GM12864 (cell line): ENCODE results near the gene SLC19A1.

Experiments
- DNase-seq: peaks from one replicate; pipeline ENCODE4 v3.0.0-alpha.2; 2011; ENCODE audit warnings: low read depth
- H3K4me3 ChIP-seq: 2 replicates; pipeline ENCODE4 v1.5.1; 2011; ENCODE audit warnings: mild to moderate bottlenecking, low read depth, low read length, control low read depth
- CTCF ChIP-seq: IDR thresholded peaks from 2 replicates; pipeline ENCODE4 v1.5.1; 2011; ENCODE audit warnings: low read depth, mild to moderate bottlenecking, moderate library complexity, low read length, control low read depth, inconsistent platforms; ENCODE audit errors: missing control alignments

SLC19A1 gene

GRCh38 chr21:45493401-45494001 is 48.7 kb downstream of the SLC19A1 start:
- TF ChIP-seq CTCF: no peak
- no peak overlapping the region for H3K4me3 ChIP-seq
- no peak for DNase-seq

DNA sequence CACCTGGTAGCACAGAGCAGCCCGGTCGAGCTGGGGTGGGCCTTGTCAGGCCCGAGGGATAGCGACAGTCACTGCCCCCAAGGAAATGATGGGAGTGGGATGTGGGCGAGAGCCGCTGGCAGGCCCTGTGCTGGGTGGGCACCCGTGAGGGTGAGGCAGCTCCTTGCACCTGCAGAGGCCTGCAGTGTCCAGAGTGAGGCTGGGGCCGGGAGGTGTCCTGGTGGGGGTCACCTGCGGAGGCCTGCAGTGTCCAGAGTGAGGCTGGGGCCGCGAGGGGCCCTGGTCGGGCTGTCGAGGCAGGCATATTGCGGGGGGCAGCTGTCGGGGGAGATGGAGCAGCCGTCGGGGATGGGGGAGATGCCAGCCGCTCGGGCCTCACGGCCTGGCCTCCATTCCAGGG is 49.5 kb downstream of the SLC19A1 start:
- no peak for TF ChIP-seq CTCF
- DNase-seq: no peak
- H3K4me3 ChIP-seq: no peak overlapping the region

DNA sequence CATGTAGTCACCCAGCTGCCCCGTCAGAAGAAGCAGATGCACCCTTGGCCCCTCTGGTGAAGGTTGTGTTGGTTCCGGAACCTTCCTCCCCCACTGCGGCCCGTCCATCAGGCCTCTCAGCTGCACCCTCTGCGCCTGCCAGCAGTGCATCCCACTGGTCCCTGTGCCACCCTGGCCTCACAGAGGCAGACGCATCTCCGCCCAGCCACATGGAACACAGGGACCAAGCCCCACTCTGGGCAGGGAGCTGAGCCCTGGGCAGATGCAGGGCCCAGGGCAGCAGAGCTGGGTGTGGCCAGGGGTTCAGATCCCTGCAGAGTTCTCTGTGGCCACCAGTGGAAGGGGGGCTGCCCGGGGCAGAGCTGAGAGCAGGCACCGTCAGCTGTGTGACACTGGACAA is 50.6 kb downstream of the SLC19A1 start:
- no peak overlapping the region for H3K4me3 ChIP-seq
- no peak for DNase-seq
- no peak for TF ChIP-seq CTCF

DNA sequence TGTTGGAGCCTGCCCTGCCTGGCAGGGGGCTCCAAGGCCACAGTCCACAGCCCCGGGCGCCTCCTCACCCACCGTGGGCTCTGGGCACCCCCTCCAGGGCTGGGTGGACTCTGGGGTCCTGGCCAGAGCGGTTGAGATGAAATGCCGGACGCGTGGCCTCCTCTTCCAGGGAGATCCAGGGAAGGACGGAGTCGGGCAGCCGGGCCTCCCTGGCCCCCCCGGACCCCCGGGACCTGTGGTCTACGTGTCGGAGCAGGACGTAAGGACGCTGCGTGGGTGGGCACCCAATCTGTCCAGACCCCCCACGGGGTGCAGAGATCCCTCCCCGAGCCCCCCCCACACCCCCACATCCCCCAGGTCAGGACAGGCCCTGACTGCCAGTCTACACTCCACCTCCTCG is 51.2 kb downstream of the SLC19A1 start:
- no peak overlapping the region for H3K4me3 ChIP-seq
- no peak for TF ChIP-seq CTCF
- no peak for DNase-seq

DNA sequence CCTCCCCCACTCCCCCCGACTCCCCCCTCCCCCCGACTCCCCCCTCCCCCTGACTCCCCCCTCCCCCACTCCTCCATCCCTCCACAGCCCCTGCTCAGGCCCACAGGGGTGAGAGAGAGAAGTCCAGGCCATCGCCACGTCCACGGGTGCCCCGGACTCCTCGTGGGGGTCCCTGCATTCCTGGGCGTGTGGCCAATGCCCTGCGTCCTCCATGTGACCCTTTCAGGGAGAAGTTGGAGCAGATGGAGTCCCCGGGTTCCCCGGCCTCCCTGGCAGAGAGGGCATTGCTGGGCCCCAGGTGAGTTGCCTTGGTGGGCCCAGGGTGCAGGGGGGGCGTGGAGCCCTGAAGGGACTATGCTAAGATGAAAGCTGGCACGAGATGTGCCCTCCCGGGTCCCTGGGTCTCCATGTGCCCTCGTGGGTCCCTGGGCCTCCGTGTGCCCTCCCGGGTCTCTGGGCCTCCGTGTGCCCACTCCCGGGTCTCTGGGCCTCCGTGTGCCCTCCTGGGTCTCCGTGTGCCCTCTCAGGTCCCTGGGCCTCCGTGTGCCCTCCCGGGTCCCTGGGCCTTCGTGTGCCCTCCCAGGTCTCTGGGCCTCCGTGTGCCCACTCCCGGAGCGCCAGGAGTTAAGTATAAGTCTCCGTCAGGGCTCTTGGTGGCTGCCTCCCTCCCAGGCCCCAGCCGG is 52.0 kb downstream of the SLC19A1 start:
- no peak for DNase-seq
- no peak for TF ChIP-seq CTCF
- no peak overlapping the region for H3K4me3 ChIP-seq

GRCh38 chr21:45489722-45489982 is 52.6 kb downstream of the SLC19A1 start:
- no peak for TF ChIP-seq CTCF

GRCh38 chr21:45488931-45489721 is 53.1 kb downstream of the SLC19A1 start:
- TF ChIP-seq CTCF: no peak
- no peak overlapping the region for H3K4me3 ChIP-seq
- no peak for DNase-seq

More at GRCh38 chr21:45489722-45489982, 52.6 kb downstream of the SLC19A1 start:
- no peak overlapping the region for H3K4me3 ChIP-seq
- DNase-seq: no peak
